ENCODE results near the gene NOX3.

NOX3 gene

GRCh38 chr6:155434096-155434495 is 21.5 kb downstream of the NOX3 start:
- TF ChIP-seq CTCF (conservative IDR thresholded peaks at IDR 0.05; ENCODE audit: low read depth, low read length): no peak
- no peak overlapping the region for H3K4me3 ChIP-seq (ENCODE audit: low read length)
- no peak for DNase-seq (ENCODE audit: low read depth)

- TF ChIP-seq CTCF (conservative IDR thresholded peaks at IDR 0.05; ENCODE audit: low read depth, low read length): no peak
- no peak overlapping the region for H3K4me3 ChIP-seq (ENCODE audit: low read length)
- DNase-seq (ENCODE audit: low read depth): no peak
Observed at GRCh38 chr6:155432293-155432692, 23.3 kb downstream of the NOX3 start.

GRCh38 chr6:155429321-155429893 is 26.2 kb downstream of the NOX3 start:
- H3K4me3 ChIP-seq (ENCODE audit: low read length): no peak overlapping the region
- no peak for TF ChIP-seq CTCF (conservative IDR thresholded peaks at IDR 0.05; ENCODE audit: low read depth, low read length)
- DNase-seq (ENCODE audit: low read depth): no peak

GRCh38 chr6:155426408-155426945 is 29.2 kb downstream of the NOX3 start:
- no peak for DNase-seq (ENCODE audit: low read depth)
- TF ChIP-seq CTCF (conservative IDR thresholded peaks at IDR 0.05; ENCODE audit: low read depth, low read length): no peak
- H3K4me3 ChIP-seq (ENCODE audit: low read length): no peak overlapping the region

- TF ChIP-seq CTCF (conservative IDR thresholded peaks at IDR 0.05; ENCODE audit: low read depth, low read length): no peak
Observed at GRCh38 chr6:155424181-155424580, 31.5 kb downstream of the NOX3 start.

GRCh38 chr6:155422635-155423034 is 33.0 kb downstream of the NOX3 start:
- no peak overlapping the region for H3K4me3 ChIP-seq (ENCODE audit: low read length)
- no peak for DNase-seq (ENCODE audit: low read depth)
- TF ChIP-seq CTCF (conservative IDR thresholded peaks at IDR 0.05; ENCODE audit: low read depth, low read length): no peak

More at GRCh38 chr6:155424181-155424580, 31.5 kb downstream of the NOX3 start:
- no peak for DNase-seq (ENCODE audit: low read depth)
- H3K4me3 ChIP-seq (ENCODE audit: low read length): no peak overlapping the region

- DNase-seq (ENCODE audit: low read depth): no peak
- TF ChIP-seq CTCF (conservative IDR thresholded peaks at IDR 0.05; ENCODE audit: low read depth, low read length): no peak
- no peak overlapping the region for H3K4me3 ChIP-seq (ENCODE audit: low read length)
Observed at GRCh38 chr6:155420492-155420891, 35.1 kb downstream of the NOX3 start.

Measured in retinal pigment epithelial cell (primary cell).